ENCODE measurements around the gene LENG1. TPM values are rescaled to one million over a fixed set of nuclear protein-coding genes. Genes with fewer than 3 reads are reported as not detected.

LENG1 gene
- total and polyA plus RNA-seq, 2 donors (not counting 3 experiments of a cell fraction or from before 2014, with no cell fraction given): 3.0 to 5.0 TPM

GRCh38 chr19:54155694-54156093 is 3.8 kb downstream of the LENG1 start:
- intact Hi-C loops (cut with micrococcal nuclease): no loop called here

More at GRCh38 chr19:54155694-54156093, 3.8 kb downstream of the LENG1 start:
- H4K20me1 ChIP-seq (replicated peaks; ENCODE audit: control insufficient read depth, extremely low read depth, insufficient read depth, low read length): no peaks in the 10 kb centered on the region
- no peaks in the 10 kb centered on the region for H3K9me1 ChIP-seq (replicated peaks; ENCODE audit: control insufficient read depth, extremely low read depth, insufficient read depth, low read length)
- ChIA-PET POLR2A (no interaction called here), CTCF (no interaction called here)
- H3K27me3 ChIP-seq (ENCODE audit: control insufficient read depth in 2 of 2, insufficient read depth in 2 of 2, low read length in 2 of 2): no peaks in the 10 kb centered on the region
- DNase-seq (ENCODE audit: low read depth, low spot score) (no peak), FAIRE-seq (no peak)
- H3K9me3 ChIP-seq (replicated peaks; ENCODE audit: control insufficient read depth, insufficient read depth, low read length): no peaks in the 10 kb centered on the region
- H3K4me1 ChIP-seq (ENCODE audit: control insufficient read depth, extremely low read depth, insufficient read depth, low read length): peaks cover 14% of the 10 kb centered on the region
- TF ChIP-seq MAX (IDR thresholded peaks at IDR 0.05; ENCODE audit: insufficient read depth, insufficient read length): no peak
- TF ChIP-seq POLR2A (IDR thresholded peaks at IDR 0.05; ENCODE audit: low read depth, low read length): no peak
- no peak for TF ChIP-seq MYC (IDR thresholded peaks at IDR 0.05; ENCODE audit: low read depth, low read length)
- no peak for TF ChIP-seq JUN (IDR thresholded peaks at IDR 0.05; ENCODE audit: borderline replicate concordance, insufficient read depth, insufficient read length, low read depth)
- TF ChIP-seq GATA2 (IDR thresholded peaks at IDR 0.05; ENCODE audit: insufficient read depth, insufficient read length, low read depth, low read length): no peak
- no peak for TF ChIP-seq CTCF (IDR thresholded peaks at IDR 0.05; ENCODE audit: extremely low read depth in 1 of 2, insufficient read depth in 1 of 2, low read depth in 1 of 2, low read length in 2 of 2)
- TF ChIP-seq FOS (IDR thresholded peaks at IDR 0.05; ENCODE audit: borderline replicate concordance, insufficient read depth, low read length): no peak
- no peak for TF ChIP-seq EZH2 (IDR thresholded peaks at IDR 0.05; ENCODE audit: borderline replicate concordance, low read depth, low read length, severe bottlenecking)
- no peak for TF ChIP-seq POLR2AphosphoS5 (IDR thresholded peaks at IDR 0.05; ENCODE audit: insufficient read depth, low read depth, low read length)
- no TSS peak for BruUV-seq (replicated peaks)
- no peak overlapping the region for H2AFZ ChIP-seq (ENCODE audit: low read depth, low read length)
- H3K4me2 ChIP-seq (ENCODE audit: insufficient read depth, low read length): no peak overlapping the region
- no peak overlapping the region for H3K27ac ChIP-seq (ENCODE audit: insufficient read depth, low read depth, low read length)
- H3K79me2 ChIP-seq (ENCODE audit: control insufficient read depth, insufficient read depth, low read length): peaks cover 4% of the 10 kb centered on the region
- dilution Hi-C loops (cut with MboI; ENCODE audit: extremely low pct_ligation_motif_present, low sequenced_read_pairs): no loop called here
- no peak overlapping the region for H3K9ac ChIP-seq (replicated peaks; ENCODE audit: extremely low read depth, insufficient read depth, low read length)
- no peak overlapping the region for H3K4me3 ChIP-seq (replicated peaks in 1 of 3; ENCODE audit: insufficient read depth in 1 of 3, low read depth in 1 of 3, low read length in 3 of 3)
- peaks cover 11 to 56% of the 10 kb centered on the region in 2 experiments for H3K36me3 ChIP-seq (ENCODE audit: control insufficient read depth in 2 of 2, extremely low read depth in 1 of 2, insufficient read depth in 2 of 2, low read length in 2 of 2)
